H9 (cell line): ENCODE results near the gene CLEC1B. TPM values are rescaled to one million over a fixed set of nuclear protein-coding genes. Genes with fewer than 3 reads are reported as not detected.
"Not testable (repeated sequence)": the region's sequence is repeated elsewhere in the genome, so short reads cannot be mapped to it uniquely, and the experiment has no call there.

ENCODE experiments used
- DNase-seq: peaks from one replicate; pipeline ENCODE4 v3.0.0-alpha.2; 2017
- H2AFZ ChIP-seq: one replicate; pipeline ENCODE4 v1.6.1; 2013; ENCODE audit warnings: mild to moderate bottlenecking, low read length, control low read depth, moderate library complexity
- H2AK5ac ChIP-seq: 2 replicates; pipeline ENCODE4 v1.6.1; 2013; ENCODE audit warnings: low read length, control low read depth, mixed read lengths; ENCODE audit not compliant: insufficient read length
- H2BK120ac ChIP-seq: one replicate; pipeline ENCODE4 v1.6.1; 2013; ENCODE audit warnings: low read depth, mild to moderate bottlenecking, low read length, control low read depth, inconsistent platforms; ENCODE audit not compliant: poor library complexity, severe bottlenecking
- H2BK12ac ChIP-seq: 2 replicates; pipeline ENCODE4 v1.6.1; 2013; ENCODE audit warnings: low read length, control low read depth, mixed read lengths, low read depth; ENCODE audit not compliant: insufficient read length
- H2BK15ac ChIP-seq: 2 replicates; pipeline ENCODE4 v1.6.1; 2013; ENCODE audit warnings: low read depth, low read length, control low read depth
- H2BK20ac ChIP-seq: one replicate; pipeline ENCODE4 v1.6.1; 2013; ENCODE audit warnings: low read depth, mild to moderate bottlenecking, low read length, control low read depth, inconsistent platforms; ENCODE audit not compliant: poor library complexity, severe bottlenecking
- H2BK5ac ChIP-seq: 2 replicates; pipeline ENCODE4 v1.6.1; 2013; ENCODE audit warnings: low read length, control low read depth, mixed read lengths; ENCODE audit not compliant: insufficient read length
- H3K14ac ChIP-seq: 2 replicates; pipeline ENCODE4 v1.6.1; 2013; ENCODE audit warnings: low read length, control low read depth; ENCODE audit not compliant: insufficient read depth
- H3K18ac ChIP-seq: 2 replicates; pipeline ENCODE4 v1.6.1; 2013; ENCODE audit warnings: low read depth, mild to moderate bottlenecking, mixed read lengths, low read length, control low read depth; ENCODE audit not compliant: insufficient read length
- H3K23ac ChIP-seq: 2 replicates; pipeline ENCODE4 v1.6.1; 2013; ENCODE audit warnings: low read length, control low read depth, mixed read lengths, low read depth; ENCODE audit not compliant: insufficient read length
- H3K23me2 ChIP-seq: 2 replicates; pipeline ENCODE4 v1.6.1; 2013; ENCODE audit warnings: low read depth, mild to moderate bottlenecking, mixed read lengths, low read length, control low read depth; ENCODE audit not compliant: insufficient read length, poor library complexity, severe bottlenecking
- H3K27ac ChIP-seq: 2 replicates; pipeline ENCODE4 v1.5.1; 2013; ENCODE audit warnings: low read length, control low read depth, mixed read lengths, low read depth; ENCODE audit not compliant: insufficient read length
- H3K27me3 ChIP-seq: 2 replicates; pipeline ENCODE4 v1.6.1; 2013; ENCODE audit warnings: low read length, control low read depth, inconsistent platforms; ENCODE audit not compliant: insufficient read depth
- H3K4ac ChIP-seq: 2 replicates; pipeline ENCODE4 v1.6.1; 2013; ENCODE audit warnings: low read depth, mild to moderate bottlenecking, control low read depth, inconsistent platforms, low read length, moderate library complexity
- H3K4me1 ChIP-seq: 2 replicates; pipeline ENCODE4 v1.6.1; 2013; ENCODE audit warnings: low read length, control low read depth, inconsistent platforms; ENCODE audit not compliant: insufficient read depth
- H3K4me2 ChIP-seq: 2 replicates; pipeline ENCODE4 v1.6.1; 2013; ENCODE audit warnings: low read length, control low read depth, mixed read lengths; ENCODE audit not compliant: insufficient read length, insufficient read depth
- H3K56ac ChIP-seq: 2 replicates; pipeline ENCODE4 v1.6.1; 2013; ENCODE audit warnings: low read depth, mild to moderate bottlenecking, mixed read lengths, low read length, control low read depth; ENCODE audit not compliant: insufficient read length
- H3K79me1 ChIP-seq: 2 replicates; pipeline ENCODE4 v1.6.1; 2013; ENCODE audit warnings: low read depth, mild to moderate bottlenecking, moderate library complexity, low read length, control low read depth, inconsistent platforms; ENCODE audit not compliant: insufficient read depth, poor library complexity, severe bottlenecking
- H3K79me2 ChIP-seq: 2 replicates; pipeline ENCODE4 v1.6.1; 2013; ENCODE audit warnings: low read length, control low read depth, inconsistent platforms; ENCODE audit not compliant: insufficient read depth
- H3K9ac ChIP-seq: 2 replicates; pipeline ENCODE4 v1.6.1; 2013; ENCODE audit warnings: low read length, control low read depth, mixed read lengths; ENCODE audit not compliant: insufficient read length; ENCODE audit errors: extremely low read depth
- H3K9me3 ChIP-seq: one replicate; pipeline ENCODE4 v1.6.1; 2013; ENCODE audit warnings: low read depth, low read length, inconsistent platforms; ENCODE audit not compliant: control insufficient read depth
- H3T11ph ChIP-seq: one replicate; pipeline ENCODE4 v1.6.1; 2013; ENCODE audit warnings: mild to moderate bottlenecking, low read length, control low read depth, inconsistent platforms
- H4K20me1 ChIP-seq: one replicate; pipeline ENCODE4 v1.6.1; 2013; ENCODE audit not compliant: control insufficient read depth, insufficient read length, insufficient read depth
- H4K5ac ChIP-seq: 2 replicates; pipeline ENCODE4 v1.6.1; 2013; ENCODE audit warnings: low read depth, mild to moderate bottlenecking, mixed read lengths, low read length, control low read depth; ENCODE audit not compliant: insufficient read length
- H4K8ac ChIP-seq: replicated peaks from 2 replicates; pipeline ENCODE4 v1.6.1; 2013; ENCODE audit warnings: low read length, control low read depth, mixed read lengths, low read depth; ENCODE audit not compliant: insufficient read length
- H4K91ac ChIP-seq: 2 replicates; pipeline ENCODE4 v1.6.1; 2013; ENCODE audit warnings: low read depth, mild to moderate bottlenecking, moderate library complexity, mixed read lengths, low read length, control low read depth; ENCODE audit not compliant: insufficient read length
- H3K27ac Mint-ChIP-seq, 3 experiments: 2 replicates in 2 of 3; 3 replicates in 1 of 3; pipeline ENCODE4 v1.8.0; 2020 to 2021; ENCODE audit warnings: mixed read lengths in 3 of 3, mild to moderate bottlenecking in 1 of 3, moderate library complexity in 1 of 3
- H3K27me3 Mint-ChIP-seq: 2 replicates; pipeline ENCODE4 v1.8.0; 2021; ENCODE audit warnings: low read depth, mild to moderate bottlenecking, moderate library complexity, mixed read lengths
- H3K36me3 Mint-ChIP-seq, 3 experiments: 2 replicates in 2 of 3; 3 replicates in 1 of 3; pipeline ENCODE4 v1.8.0; 2020 to 2021; ENCODE audit warnings: low read depth in 3 of 3, mixed read lengths in 3 of 3; ENCODE audit not compliant: insufficient read depth in 1 of 3
- H3K4me1 Mint-ChIP-seq, 2 experiments: 2 replicates each; pipeline ENCODE4 v1.8.0; 2020; ENCODE audit warnings: mixed read lengths in 2 of 2
- H3K4me3 Mint-ChIP-seq, 2 experiments: 2 replicates in 1 of 2; 3 replicates in 1 of 2; pipeline ENCODE4 v1.8.0; 2020 to 2021; ENCODE audit warnings: mild to moderate bottlenecking in 2 of 2, mixed read lengths in 2 of 2, moderate library complexity in 1 of 2
- H3K9me3 Mint-ChIP-seq, 2 experiments: 2 replicates in 1 of 2; 3 replicates in 1 of 2; pipeline ENCODE4 v1.8.0; 2020; ENCODE audit warnings: mild to moderate bottlenecking in 2 of 2, mixed read lengths in 2 of 2, moderate library complexity in 1 of 2
- WGBS: extraction: QIAGEN DNeasy Blood & Tissue Kit; methylation state at CpG from one replicate; pipeline ENCODE4 v1.1.7; 2013; ENCODE audit warnings: missing lambda C conversion rate, low lambda C conversion rate, mixed read lengths; ENCODE audit not compliant: insufficient read length; ENCODE audit errors: extremely low coverage; 5-methylcytosine and 5-hydroxymethylcytosine counted together
- total RNA-seq: library from RNA; stranded (reverse); gene quantifications from 2 replicates; pipeline ENCODE4 v1.2.1, GENCODE V29; 2021
- TF ChIP-seq, protein P1 (sequence below): fragments of 200-600 bp; sonication (generic); conservative IDR thresholded peaks from 3 replicates; pipeline ENCODE4 v1.8.0; 2021; ENCODE audit warnings: antibody characterized with exemption, mild to moderate bottlenecking

CLEC1B gene
- total RNA-seq, 1 experiment from 2014 or later: not detected

DNA sequence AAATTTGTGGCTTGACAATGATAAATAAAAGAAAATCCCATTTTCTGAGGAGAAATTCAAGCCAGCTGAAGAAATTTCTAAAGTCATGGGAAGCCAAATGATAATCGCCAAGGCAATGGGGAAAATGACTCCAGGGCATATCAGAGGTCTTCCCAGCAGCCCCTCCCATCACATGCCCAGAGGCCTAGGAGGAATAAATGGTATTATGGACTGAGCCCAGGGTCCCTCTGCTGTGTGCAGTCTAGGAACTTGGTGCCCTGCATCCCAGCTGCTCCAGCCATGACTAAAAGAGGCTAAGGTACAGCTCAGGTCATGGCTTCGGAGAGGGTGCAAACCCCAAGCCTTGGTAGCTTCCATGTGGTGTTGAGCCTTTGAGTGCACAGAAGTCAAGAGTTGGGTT lies 23.3 kb downstream of the CLEC1B start:
- no peaks in the 10 kb centered on the region for H3K79me1 ChIP-seq
- H4K91ac ChIP-seq: no peak overlapping the region
- H2BK5ac ChIP-seq: no peak overlapping the region
- H3K14ac ChIP-seq: no peak overlapping the region
- no peak overlapping the region for H3K27ac ChIP-seq
- H2BK20ac ChIP-seq: no peak overlapping the region
- H4K20me1 ChIP-seq: no peaks in the 10 kb centered on the region
- no peaks in the 10 kb centered on the region for H3K27me3 ChIP-seq
- no peak overlapping the region for H2BK15ac ChIP-seq
- Mint-ChIP-seq H3K4me1 (peaks cover 8 to 9% of the 10 kb centered on the region in 2 experiments), H3K27ac (no peak overlapping the region), H3K9me3 (peaks cover 21 to 29% of the 10 kb centered on the region in 2 experiments), H3K36me3 (peaks cover 17 to 25% (median 21%) of the 10 kb centered on the region in 3 experiments), H3K4me3 (no peak overlapping the region), H3K27me3 (no peaks in the 10 kb centered on the region; the same call in 1 of the 2 replicates)
- WGBS: no CpG with 5 or more reads among the region's 2 CpGs
- H3K56ac ChIP-seq: no peak overlapping the region
- no peak overlapping the region for H2BK120ac ChIP-seq
- H3K4me1 ChIP-seq: no peaks in the 10 kb centered on the region
- no peaks in the 10 kb centered on the region for H3K79me2 ChIP-seq
- H2AK5ac ChIP-seq: no peak overlapping the region
- no peak overlapping the region for H4K8ac ChIP-seq
- H3K9ac ChIP-seq: no peak overlapping the region
- H3K18ac ChIP-seq: no peak overlapping the region
- DNase-seq: no peak
- no peak overlapping the region for H4K5ac ChIP-seq
- H3K4me2 ChIP-seq: no peak overlapping the region
- H2AFZ ChIP-seq: no peak overlapping the region
- H3K4ac ChIP-seq: no peak overlapping the region
- no peak overlapping the region for H2BK12ac ChIP-seq
- H3T11ph ChIP-seq: no peak overlapping the region
- H3K23ac ChIP-seq: no peak overlapping the region
- H3K23me2 ChIP-seq: no peaks in the 10 kb centered on the region
- no peaks in the 10 kb centered on the region for H3K9me3 ChIP-seq
- TF ChIP-seq, protein P1, sequence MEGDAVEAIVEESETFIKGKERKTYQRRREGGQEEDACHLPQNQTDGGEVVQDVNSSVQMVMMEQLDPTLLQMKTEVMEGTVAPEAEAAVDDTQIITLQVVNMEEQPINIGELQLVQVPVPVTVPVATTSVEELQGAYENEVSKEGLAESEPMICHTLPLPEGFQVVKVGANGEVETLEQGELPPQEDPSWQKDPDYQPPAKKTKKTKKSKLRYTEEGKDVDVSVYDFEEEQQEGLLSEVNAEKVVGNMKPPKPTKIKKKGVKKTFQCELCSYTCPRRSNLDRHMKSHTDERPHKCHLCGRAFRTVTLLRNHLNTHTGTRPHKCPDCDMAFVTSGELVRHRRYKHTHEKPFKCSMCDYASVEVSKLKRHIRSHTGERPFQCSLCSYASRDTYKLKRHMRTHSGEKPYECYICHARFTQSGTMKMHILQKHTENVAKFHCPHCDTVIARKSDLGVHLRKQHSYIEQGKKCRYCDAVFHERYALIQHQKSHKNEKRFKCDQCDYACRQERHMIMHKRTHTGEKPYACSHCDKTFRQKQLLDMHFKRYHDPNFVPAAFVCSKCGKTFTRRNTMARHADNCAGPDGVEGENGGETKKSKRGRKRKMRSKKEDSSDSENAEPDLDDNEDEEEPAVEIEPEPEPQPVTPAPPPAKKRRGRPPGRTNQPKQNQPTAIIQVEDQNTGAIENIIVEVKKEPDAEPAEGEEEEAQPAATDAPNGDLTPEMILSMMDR: no peak

GRCh38 chr12:9974731-9975130 lies 24.2 kb downstream of the CLEC1B start:
- H3K4me1 Mint-ChIP-seq, H2BK120ac ChIP-seq, H4K20me1 ChIP-seq, H4K91ac ChIP-seq, H3K4ac ChIP-seq, H3K27ac Mint-ChIP-seq, H3K4me3 Mint-ChIP-seq, H3K9ac ChIP-seq, H3K18ac ChIP-seq, H3K9me3 ChIP-seq, H2AFZ ChIP-seq, H3K27ac ChIP-seq, H3K27me3 ChIP-seq, H2AK5ac ChIP-seq, DNase-seq, H2BK15ac ChIP-seq, H3K56ac ChIP-seq, H2BK5ac ChIP-seq, H2BK12ac ChIP-seq, H3K4me2 ChIP-seq, H3K4me1 ChIP-seq, H3K79me1 ChIP-seq, H3K27me3 Mint-ChIP-seq, H3K79me2 ChIP-seq, H4K5ac ChIP-seq, H2BK20ac ChIP-seq, H3T11ph ChIP-seq, H3K23me2 ChIP-seq, H4K8ac ChIP-seq, H3K14ac ChIP-seq, H3K23ac ChIP-seq: not testable (repeated sequence)
- Mint-ChIP-seq H3K36me3 (peaks cover 17 to 25% (median 21%) of the 10 kb centered on the region in 3 experiments), H3K9me3 (peaks cover 21 to 29% of the 10 kb centered on the region in 2 experiments)
- no CpG with 5 or more reads among the region's 2 CpGs for WGBS
